Gastroesophageal sphincter (tissue), 4 donors: ENCODE measurements around the gene PAFAH1B1. TPM values are rescaled to one million over a fixed set of nuclear protein-coding genes. Genes with fewer than 3 reads are reported as not detected.
A peak's percentile ranks its signal among the peaks of the same experiment; 100 is the strongest.

ENCODE experiments used
- ATAC-seq: fragments of 150-250 bp; one replicate; pipeline ENCODE4 v1.9.1; 2016; ENCODE audit warnings: mild to moderate bottlenecking, moderate library complexity
- H3K27ac ChIP-seq, 4 donors: fragments of 200-600 bp; sonication (generic) in 3 of 4; 1 replicate in 3 of 4; 2 replicates in 1 of 4; pipeline ENCODE4 v1.5.1; 2016 to 2019
- H3K27me3 ChIP-seq: fragments of 200-600 bp; sonication (generic); one replicate; pipeline ENCODE4 v1.5.1; 2019
- H3K36me3 ChIP-seq, 2 donors: fragments of 200-600 bp; sonication (generic); one replicate each; pipeline ENCODE4 v1.5.1; 2019; ENCODE audit warnings: control low read depth in 1 of 2
- H3K4me1 ChIP-seq, 3 donors: fragments of 200-600 bp; sonication (generic); 1 replicate in 2 of 3; 2 replicates in 1 of 3; pipeline ENCODE4 v1.5.1; 2016 to 2019; ENCODE audit warnings: control low read depth in 2 of 3
- H3K4me3 ChIP-seq, 2 donors: fragments of 200-600 bp; sonication (generic); one replicate each; pipeline ENCODE4 v1.5.1; 2019; ENCODE audit warnings: mild to moderate bottlenecking in 1 of 2, moderate library complexity in 1 of 2
- H3K9me3 ChIP-seq, 3 donors: fragments of 200-600 bp; sonication (generic); one replicate each; pipeline ENCODE4 v1.5.1; 2017 to 2019; ENCODE audit warnings: control low read depth in 2 of 3
- CTCF ChIP-seq, 4 experiments: fragments of 200-600 bp in 2 of 4; fragments of 450-650 bp in 2 of 4; sonication (generic) in 1 of 4; IDR thresholded peaks; one replicate each; pipeline ENCODE4 v1.5.1; 2017 to 2019; ENCODE audit warnings: antibody characterized with exemption in 4 of 4, mild to moderate bottlenecking in 2 of 4, moderate library complexity in 2 of 4
- EP300 ChIP-seq: sonication (generic); formaldehyde crosslinking; IDR thresholded peaks from one replicate; pipeline ENCODE4 v1.6.1; 2017; ENCODE audit warnings: antibody characterized with exemption, mild to moderate bottlenecking
- POLR2A ChIP-seq, 2 donors: fragments of 450-650 bp; IDR thresholded peaks; one replicate each; pipeline ENCODE4 v1.6.1; 2017; ENCODE audit warnings: antibody characterized with exemption in 2 of 2, mild to moderate bottlenecking in 2 of 2, moderate library complexity in 1 of 2
- POLR2AphosphoS5 ChIP-seq: sonication (generic); formaldehyde crosslinking; IDR thresholded peaks from one replicate; pipeline ENCODE4 v1.6.1; 2017; ENCODE audit warnings: antibody characterized with exemption
- WGBS, 2 donors: methylation state at CpG; one replicate each; pipeline ENCODE4 v1.1.5; 2018; ENCODE audit warnings: low coverage in 1 of 2; 5-methylcytosine and 5-hydroxymethylcytosine counted together
- total RNA-seq, 4 donors: library from RNA; depleted of rRNA; stranded (reverse); fragments of >200 nt; gene quantifications; one replicate each; pipeline ENCODE4 v1.1.0, GENCODE V29; 2016

Gene PAFAH1B1
- total RNA-seq, 4 donors from 2014 or later = 91.4 to 135 (median 115) TPM

DNA sequence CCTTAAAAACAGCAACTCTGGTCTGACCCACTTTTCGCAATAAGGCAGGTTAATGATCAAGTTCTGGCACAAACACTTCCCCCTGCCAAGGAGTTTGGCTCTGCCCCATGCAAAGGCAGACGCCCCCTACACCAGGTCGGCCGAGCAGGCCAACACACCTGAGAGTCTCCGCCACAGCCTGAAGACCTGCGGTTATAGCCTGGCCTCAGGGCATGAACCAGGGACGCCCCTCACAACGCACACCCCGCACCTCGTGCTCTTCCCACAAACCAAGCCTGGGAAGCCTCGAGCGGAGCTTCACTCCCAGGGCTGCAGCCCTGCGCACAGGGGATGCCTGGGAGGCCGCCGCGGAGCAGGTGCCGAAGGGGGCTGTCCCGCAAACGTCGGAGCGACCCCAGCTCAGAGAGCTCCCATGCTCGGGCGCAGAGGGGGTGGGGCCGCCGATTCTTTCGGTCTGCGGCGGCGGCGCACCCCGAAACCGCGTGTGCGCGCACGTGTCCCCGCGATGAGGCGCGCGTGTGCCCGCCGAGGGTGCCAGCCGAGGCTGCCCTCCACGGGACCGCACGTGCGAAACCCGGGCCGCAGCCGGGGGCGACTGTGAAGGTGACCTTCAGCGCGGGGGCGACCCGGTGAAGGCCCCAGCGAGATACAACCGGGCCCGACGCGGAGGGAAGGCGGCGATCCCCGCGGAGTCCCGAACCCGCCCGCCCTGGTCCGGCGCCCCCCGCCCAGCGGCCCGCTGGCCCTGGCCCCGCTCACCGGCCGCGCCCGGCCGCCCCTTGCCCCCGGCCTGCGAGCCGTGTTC is 117.6 kb downstream of the PAFAH1B1 start:
- no peaks in the 10 kb centered on the region for H3K27me3 ChIP-seq
- peaks cover 0 to 5% of the 10 kb centered on the region in 2 donors for H3K36me3 ChIP-seq
- H3K27ac ChIP-seq = peak overlapping the region; percentile 3 to 89 (median 84)
- whole genome bisulfite sequencing, 2 donors = 20% methylated on average over 1 of the region's 82 CpGs; no CpG with 5 or more reads in 1 of the 2 donors
- H3K4me3 ChIP-seq = peak overlapping the region; percentile 74 to 85
- H3K4me1 ChIP-seq = peaks cover 0 to 71% (median 41%) of the 10 kb centered on the region in 3 donors
- TF ChIP-seq CTCF (IDR thresholded peaks at IDR 0.05) (no peak), EP300 (no peak), POLR2AphosphoS5 (no peak), POLR2A (IDR thresholded peaks at IDR 0.05) (no peak)
- H3K9me3 ChIP-seq = no peaks in the 10 kb centered on the region
- ATAC-seq = peak; percentile 4

GRCh38 chr17:2711608-2712299 is 118.3 kb downstream of the PAFAH1B1 start, which contains the start of gene CLUH:
CLUH (minus strand) TSS chr17:2711764; CDS start chr17:2711661, 103 bp downstream.
- Histone ChIP-seq H3K4me1 (peaks cover 0 to 64% (median 41%) of the 10 kb centered on the region in 3 donors), H3K9me3 (no peaks in the 10 kb centered on the region), H3K27me3 (no peaks in the 10 kb centered on the region), H3K4me3 (peak within 1 kb of the TSS; percentile 74 to 85), H3K27ac (peak within 1 kb of the TSS; percentile 39 to 89 (median 84)), H3K36me3 (peaks cover 0 to 5% of the 10 kb centered on the region in 2 donors)
- ATAC-seq = peak; percentile 94
- WGBS, 2 donors = no CpG with 5 or more reads among the region's 76 CpGs
- TF ChIP-seq POLR2A (IDR thresholded peaks at IDR 0.05) = peak; percentile 74 to 83
- no peak for TF ChIP-seq EP300
- TF ChIP-seq POLR2AphosphoS5 = peak; percentile 97
- TF ChIP-seq CTCF (IDR thresholded peaks at IDR 0.05) = peak in 1 of 4 experiments; percentile 20

GRCh38 chr17:2712300-2713043 is 119.0 kb downstream of the PAFAH1B1 start:
- Histone ChIP-seq H3K27ac (peak overlapping the region; percentile 39 to 89 (median 84)), H3K27me3 (no peaks in the 10 kb centered on the region), H3K36me3 (peaks cover 0 to 5% of the 10 kb centered on the region in 2 donors), H3K4me1 (peaks cover 0 to 57% (median 35%) of the 10 kb centered on the region in 3 donors), H3K4me3 (peak overlapping the region; percentile 74 to 85), H3K9me3 (no peaks in the 10 kb centered on the region)
- WGBS, 2 donors = 63 to 92% methylated on average over 5 to 20 of the region's 36 CpGs
- ATAC-seq = no peak
- no peak for TF ChIP-seq CTCF (IDR thresholded peaks at IDR 0.05)

DNA sequence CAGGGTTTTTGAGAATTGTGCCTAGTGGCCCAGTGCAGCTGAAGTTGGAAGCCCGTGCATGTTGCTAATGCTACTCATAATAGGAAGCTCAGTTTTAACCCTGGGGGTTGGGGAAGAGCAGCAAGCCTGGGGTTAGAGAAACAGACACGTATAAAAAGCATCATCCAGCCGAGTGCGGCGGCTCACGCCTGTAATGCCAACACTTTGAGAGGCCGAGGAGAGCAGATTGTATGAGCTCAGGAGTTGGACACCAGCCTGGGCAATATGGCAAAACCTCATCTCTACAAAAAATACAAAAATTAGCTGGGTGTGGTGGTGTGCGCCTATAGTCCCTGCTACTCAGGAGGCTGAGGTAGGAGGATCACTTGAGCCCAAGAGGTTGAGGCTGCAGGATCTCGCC is 120.4 kb downstream of the PAFAH1B1 start:
- no peak overlapping the region for H3K27ac ChIP-seq
- H3K9me3 ChIP-seq = no peaks in the 10 kb centered on the region
- no peaks in the 10 kb centered on the region for H3K27me3 ChIP-seq
- ATAC-seq = no peak
- 82% methylated on average over 4 of the region's 9 CpGs; no CpG with 5 or more reads in 1 of the 2 donors for WGBS, 2 donors
- no peak for TF ChIP-seq EP300
- TF ChIP-seq POLR2A (IDR thresholded peaks at IDR 0.05) = no peak
- TF ChIP-seq CTCF (IDR thresholded peaks at IDR 0.05) = no peak
- TF ChIP-seq POLR2AphosphoS5 = no peak
- peaks cover 0 to 5% of the 10 kb centered on the region in 2 donors for H3K36me3 ChIP-seq
- H3K4me3 ChIP-seq = no peak overlapping the region
- peaks cover 0 to 43% (median 23%) of the 10 kb centered on the region in 3 donors for H3K4me1 ChIP-seq
